WTC11 (cell line): ENCODE results near the gene XPNPEP3. TPM values are rescaled to one million over a fixed set of nuclear protein-coding genes. Genes with fewer than 3 reads are reported as not detected.

Experiments used
- ATAC-seq: fragments of 200-7000 bp; cut with Tn5 transposase; 2 replicates; pipeline ENCODE4 v1.10.0; 2021; ENCODE audit warnings: mild to moderate bottlenecking, moderate library complexity
- CTCF ChIA-PET: fragments of 300-600 bp; sonication (Branson Sonifier 250); formaldehyde crosslinking; loops from one replicate; lab custom pipeline; 2021; ENCODE audit warnings: antibody characterized with exemption; lab: Charles Lee
- POLR2A ChIA-PET: fragments of 350-600 bp; sonication (Branson Sonifier 250); formaldehyde crosslinking; loops from one replicate; lab custom pipeline; 2021; ENCODE audit warnings: antibody characterized with exemption; lab: Charles Lee
- DNase-seq: peaks from one replicate; pipeline ENCODE4 v3.0.0; 2021; ENCODE audit warnings: low spot score
- H3K27ac Mint-ChIP-seq: 2 replicates; pipeline ENCODE4 v1.8.0; 2021; ENCODE audit warnings: mixed read lengths
- H3K27me3 Mint-ChIP-seq: 2 replicates; pipeline ENCODE4 v1.8.0; 2021; ENCODE audit warnings: low read depth, mild to moderate bottlenecking, moderate library complexity, mixed read lengths
- H3K36me3 Mint-ChIP-seq: 2 replicates; pipeline ENCODE4 v1.8.0; 2021; ENCODE audit warnings: mixed read lengths
- H3K4me1 Mint-ChIP-seq: 2 replicates; pipeline ENCODE4 v1.8.0; 2022; ENCODE audit warnings: mixed read lengths
- H3K4me3 Mint-ChIP-seq: 2 replicates; pipeline ENCODE4 v1.8.0; 2021; ENCODE audit warnings: mild to moderate bottlenecking, moderate library complexity, mixed read lengths
- H3K9me3 Mint-ChIP-seq: 2 replicates; pipeline ENCODE4 v1.8.0; 2021; ENCODE audit warnings: mixed read lengths
- CREB1 ChIP-seq: sonication (generic); formaldehyde crosslinking; IDR thresholded peaks from 2 replicates; pipeline ENCODE4 v1.8.0; 2023; ENCODE audit warnings: mild to moderate bottlenecking, missing genetic modification reagents
- E2F5 ChIP-seq: sonication (generic); formaldehyde crosslinking; IDR thresholded peaks from 2 replicates; pipeline ENCODE4 v1.8.1; 2022; ENCODE audit warnings: mild to moderate bottlenecking, moderate library complexity, missing genetic modification reagents
- ETV6 ChIP-seq: sonication (generic); formaldehyde crosslinking; IDR thresholded peaks from 2 replicates; pipeline ENCODE4 v1.8.1; 2022; ENCODE audit warnings: mild to moderate bottlenecking, missing genetic modification reagents
- IRF2 ChIP-seq: sonication (generic); formaldehyde crosslinking; IDR thresholded peaks from 2 replicates; pipeline ENCODE4 v1.8.0; 2022; ENCODE audit warnings: low read depth, missing genetic modification reagents, borderline replicate concordance
- MYBL2 ChIP-seq: sonication (generic); formaldehyde crosslinking; IDR thresholded peaks from 2 replicates; pipeline ENCODE4 v1.8.1; 2023; ENCODE audit warnings: mild to moderate bottlenecking, moderate library complexity, missing genetic modification reagents
- NR2C2 ChIP-seq: sonication (generic); formaldehyde crosslinking; IDR thresholded peaks from 2 replicates; pipeline ENCODE4 v1.8.0; 2022; ENCODE audit warnings: mild to moderate bottlenecking, missing genetic modification reagents
- SP1 ChIP-seq: sonication (generic); formaldehyde crosslinking; conservative IDR thresholded peaks from 2 replicates; pipeline ENCODE4 v1.8.1; 2022; ENCODE audit warnings: missing genetic modification reagents
- USF1 ChIP-seq: sonication (generic); formaldehyde crosslinking; IDR thresholded peaks from 2 replicates; pipeline ENCODE4 v1.8.0; 2022; ENCODE audit warnings: mild to moderate bottlenecking, missing genetic modification reagents
- USF2 ChIP-seq: sonication (generic); formaldehyde crosslinking; IDR thresholded peaks from 2 replicates; pipeline ENCODE4 v1.8.1; 2023; ENCODE audit warnings: mild to moderate bottlenecking, missing genetic modification reagents, moderate library complexity
- ZMAT4 ChIP-seq: fragments of 250-450 bp; sonication (Bioruptor Pico); IDR thresholded peaks from 2 replicates; pipeline ENCODE4 v1.9.0; 2021; ENCODE audit warnings: mild to moderate bottlenecking
- ZNF263 ChIP-seq: sonication (generic); formaldehyde crosslinking; IDR thresholded peaks from 2 replicates; pipeline ENCODE4 v1.8.1; 2022; ENCODE audit warnings: low read depth, mild to moderate bottlenecking, moderate library complexity, missing genetic modification reagents
- ZNF281 ChIP-seq: sonication (generic); formaldehyde crosslinking; IDR thresholded peaks from 2 replicates; pipeline ENCODE4 v1.8.0; 2023; ENCODE audit warnings: mild to moderate bottlenecking, missing genetic modification reagents
- ZNF425 ChIP-seq: fragments of 250-450 bp; sonication (Bioruptor Pico); conservative IDR thresholded peaks from 2 replicates; pipeline ENCODE4 v1.9.0; 2021; ENCODE audit warnings: mild to moderate bottlenecking
- ZNF532 ChIP-seq: fragments of 250-450 bp; sonication (Bioruptor Pico); IDR thresholded peaks from 2 replicates; pipeline ENCODE4 v1.9.0; 2021; ENCODE audit warnings: mild to moderate bottlenecking, borderline replicate concordance
- total RNA-seq: library from RNA; stranded (reverse); gene quantifications from 3 replicates; pipeline ENCODE4 v1.2.3, GENCODE V29; 2021

Gene XPNPEP3
- total RNA-seq, 1 experiment from 2014 or later, result 28.2 TPM

GRCh38 chr22:40818747-40819598 lies 38.0 kb upstream of the XPNPEP3 start, which contains the start of gene SLC25A17 (continued):
- TF ChIP-seq ZNF281 (CRISPR knock-in tag) (no peak), MYBL2 (peak; percentile 57; the same call in 1 of the 2 replicates), ZNF425 (CRISPR knock-in tag) (no peak), ZNF263 (CRISPR knock-in tag) (no peak), NR2C2 (CRISPR knock-in tag) (peak; percentile 87), SP1 (CRISPR knock-in tag) (peak; percentile 69), ZMAT4 (CRISPR knock-in tag) (no peak), IRF2 (CRISPR knock-in tag) (0 out of 2 replicates have a peak, but pooled peaks have one; percentile 54), CREB1 (CRISPR knock-in tag) (no peak), USF2 (CRISPR knock-in tag) (peak; percentile 38; the same call in 1 of the 2 replicates), E2F5 (CRISPR knock-in tag) (peak; percentile 55; the same call in 1 of the 2 replicates), USF1 (CRISPR knock-in tag) (peak; percentile 14; the same call in 1 of the 2 replicates)

- ChIA-PET POLR2A (interaction anchor here (0.6 to 0.9 kb wide), 2 partner anchors 37 to 932 kb away, joined by 3 to 5 read pairs; partner anchors contain the start of gene XPNPEP3), CTCF (interaction anchor here (0.6 to 1.4 kb wide), 5 partner anchors 125 to 281 kb away, joined by 3 to 7 read pairs (median 3); no protein-coding TSS in a partner anchor)
- H3K27ac Mint-ChIP-seq, result peak overlapping the region; percentile 83
- peaks cover 24% of the 10 kb centered on the region for H3K4me1 Mint-ChIP-seq
- no peak for ATAC-seq
- peaks cover 20% of the 10 kb centered on the region for H3K36me3 Mint-ChIP-seq
- no peaks in the 10 kb centered on the region for H3K9me3 Mint-ChIP-seq
- TF ChIP-seq ZNF532 (0 out of 2 replicates have a peak, but pooled peaks have one; percentile 3), ETV6 (no peak), CREB1 (CRISPR knock-in tag) (no peak)
- DNase-seq, result no peak
- peak overlapping the region; percentile 92 for H3K4me3 Mint-ChIP-seq
- H3K27me3 Mint-ChIP-seq, result no peaks in the 10 kb centered on the region
Observed at GRCh38 chr22:40819599-40820140, 37.3 kb upstream of the XPNPEP3 start.
